Stomach (tissue), 9 donors: Measurements from ENCODE around the gene TBRG4. TPM values are rescaled to one million over a fixed set of nuclear protein-coding genes. Genes with fewer than 3 reads are reported as not detected.

Experiments
- DNase-seq, 2 donors: peaks; one replicate each; pipeline versions ENCODE4 v3.0.0 to v3.0.0-alpha.2; 2013 to 2019
- H3K27ac ChIP-seq, 5 donors: fragments of 200-600 bp in 4 of 5; sonication (generic) in 4 of 5; one replicate each; pipeline ENCODE4 v1.5.1; 2013 to 2019; ENCODE audit warnings: mild to moderate bottlenecking in 1 of 5, moderate library complexity in 1 of 5
- H3K27me3 ChIP-seq, 3 donors: fragments of 200-600 bp; sonication (generic); one replicate each; pipeline ENCODE4 v1.5.1; 2017 to 2019; ENCODE audit warnings: mixed run types in 1 of 3
- H3K36me3 ChIP-seq, 4 donors: fragments of 200-600 bp; sonication (generic); 1 replicate in 3 of 4; 2 replicates in 1 of 4; pipeline ENCODE4 v1.5.1; 2016 to 2019
- H3K4me1 ChIP-seq, 4 donors: fragments of 200-600 bp; sonication (generic); one replicate each; pipeline ENCODE4 v1.5.1; 2016 to 2019
- H3K4me3 ChIP-seq, 4 donors: fragments of 200-600 bp; sonication (generic) in 3 of 4; one replicate each; pipeline ENCODE4 v1.5.1; 2016 to 2019; ENCODE audit warnings: mild to moderate bottlenecking in 1 of 4
- H3K9me3 ChIP-seq, 4 donors: fragments of 200-600 bp; sonication (generic); one replicate each; pipeline ENCODE4 v1.5.1; 2016 to 2019
- EP300 ChIP-seq: sonication (generic); formaldehyde crosslinking; IDR thresholded peaks from one replicate; pipeline ENCODE4 v1.6.1; 2017; ENCODE audit warnings: antibody characterized with exemption
- POLR2A ChIP-seq, 4 donors: fragments of 450-650 bp; IDR thresholded peaks; one replicate each; pipeline ENCODE4 v1.6.1; 2016; ENCODE audit warnings: antibody characterized with exemption in 4 of 4, control low read depth in 2 of 4, mild to moderate bottlenecking in 1 of 4, moderate library complexity in 1 of 4
- POLR2AphosphoS5 ChIP-seq, 3 donors: sonication (generic); formaldehyde crosslinking; IDR thresholded peaks; one replicate each; pipeline ENCODE4 v1.6.1; 2016; ENCODE audit warnings: antibody characterized with exemption in 3 of 3
- WGBS, 5 donors: extraction: QIAGEN DNeasy Blood & Tissue Kit in 3 of 5; methylation state at CpG; one replicate each; pipeline versions ENCODE4 v1.1.5 to v1.1.7; 2013 to 2018; 5-methylcytosine and 5-hydroxymethylcytosine counted together
- intact Hi-C: fragments of 100-400 bp; cut with DNase I; formaldehyde crosslinking; loops from one replicate; pipeline ENCODE4 v1.15.1; 2023; ENCODE audit warnings: low total_unique reads
- polyA plus RNA-seq, 3 donors: library from polyadenylated mRNA; stranded (reverse); fragments of 200-250 nt; gene quantifications; one replicate each; pipeline ENCODE4 v1.2.3, GENCODE V29; 2013
- total RNA-seq, 5 donors: library from RNA; depleted of rRNA; stranded (reverse); fragments of >200 nt; gene quantifications; one replicate each; pipeline versions ENCODE4 v1.1.0 to v1.2.3, GENCODE V29; 2014 to 2016
- TF ChIP-seq, protein P1 (sequence below), 7 experiments: fragments of 450-650 bp in 4 of 7; fragments of 200-600 bp in 3 of 7; sonication (generic) in 3 of 7; IDR thresholded peaks; one replicate each; pipeline ENCODE4 v1.5.1; 2016 to 2019; ENCODE audit warnings: antibody characterized with exemption in 7 of 7, control low read depth in 2 of 7, mild to moderate bottlenecking in 1 of 7
- donor health status: healthy with polysubstance abuse.
- donor health status: Bipolar disorder and iron deficiency.
- donor health status: healthy.

TBRG4 gene
- total and polyA plus RNA-seq, 8 donors, result 31.2 to 219 (median 47.9) TPM

DNA sequence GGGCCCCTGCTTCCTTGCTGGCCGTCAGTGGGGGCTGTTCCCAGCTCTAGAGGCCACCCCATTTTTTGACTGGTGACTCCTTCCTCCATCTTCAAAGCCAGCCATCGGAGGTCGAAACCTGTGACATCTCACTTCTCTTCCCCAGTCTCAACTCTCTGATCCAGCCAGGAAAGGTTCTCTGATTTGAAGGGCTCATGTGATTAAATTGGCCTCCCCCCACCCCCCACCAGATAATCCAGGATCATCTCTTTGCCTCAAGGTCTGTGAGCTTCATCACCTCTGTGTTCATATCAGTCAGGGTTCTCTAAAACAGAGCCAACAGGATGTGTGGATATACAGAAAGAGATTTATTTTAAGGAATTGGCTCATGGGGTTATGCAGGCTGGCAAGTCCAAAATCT lies 40.5 kb upstream of the TBRG4 start:
- no peak overlapping the region for H3K4me3 ChIP-seq
- H3K27me3 ChIP-seq, result peaks cover 0 to 43% (median 16%) of the 10 kb centered on the region in 3 donors
- H3K4me1 ChIP-seq, result peaks cover 0 to 3% (median 0%) of the 10 kb centered on the region in 4 donors
- no peak for DNase-seq
- H3K9me3 ChIP-seq, result no peaks in the 10 kb centered on the region
- no peak for TF ChIP-seq EP300
- no peak for TF ChIP-seq POLR2AphosphoS5 (IDR thresholded peaks at IDR 0.05)
- TF ChIP-seq POLR2A (IDR thresholded peaks at IDR 0.05), result no peak
- TF ChIP-seq, protein P1, sequence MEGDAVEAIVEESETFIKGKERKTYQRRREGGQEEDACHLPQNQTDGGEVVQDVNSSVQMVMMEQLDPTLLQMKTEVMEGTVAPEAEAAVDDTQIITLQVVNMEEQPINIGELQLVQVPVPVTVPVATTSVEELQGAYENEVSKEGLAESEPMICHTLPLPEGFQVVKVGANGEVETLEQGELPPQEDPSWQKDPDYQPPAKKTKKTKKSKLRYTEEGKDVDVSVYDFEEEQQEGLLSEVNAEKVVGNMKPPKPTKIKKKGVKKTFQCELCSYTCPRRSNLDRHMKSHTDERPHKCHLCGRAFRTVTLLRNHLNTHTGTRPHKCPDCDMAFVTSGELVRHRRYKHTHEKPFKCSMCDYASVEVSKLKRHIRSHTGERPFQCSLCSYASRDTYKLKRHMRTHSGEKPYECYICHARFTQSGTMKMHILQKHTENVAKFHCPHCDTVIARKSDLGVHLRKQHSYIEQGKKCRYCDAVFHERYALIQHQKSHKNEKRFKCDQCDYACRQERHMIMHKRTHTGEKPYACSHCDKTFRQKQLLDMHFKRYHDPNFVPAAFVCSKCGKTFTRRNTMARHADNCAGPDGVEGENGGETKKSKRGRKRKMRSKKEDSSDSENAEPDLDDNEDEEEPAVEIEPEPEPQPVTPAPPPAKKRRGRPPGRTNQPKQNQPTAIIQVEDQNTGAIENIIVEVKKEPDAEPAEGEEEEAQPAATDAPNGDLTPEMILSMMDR (IDR thresholded peaks at IDR 0.05), result no peak
- intact Hi-C loops, result loop anchor here (10.0 kb wide), 1 partner anchor 713 kb away; no protein-coding TSS in a partner anchor
- WGBS, 5 donors, result 49 to 70% (median 64%) methylated on average over 3 of the region's 3 CpGs
- H3K27ac ChIP-seq, result no peak overlapping the region
- no peaks in the 10 kb centered on the region for H3K36me3 ChIP-seq

DNA sequence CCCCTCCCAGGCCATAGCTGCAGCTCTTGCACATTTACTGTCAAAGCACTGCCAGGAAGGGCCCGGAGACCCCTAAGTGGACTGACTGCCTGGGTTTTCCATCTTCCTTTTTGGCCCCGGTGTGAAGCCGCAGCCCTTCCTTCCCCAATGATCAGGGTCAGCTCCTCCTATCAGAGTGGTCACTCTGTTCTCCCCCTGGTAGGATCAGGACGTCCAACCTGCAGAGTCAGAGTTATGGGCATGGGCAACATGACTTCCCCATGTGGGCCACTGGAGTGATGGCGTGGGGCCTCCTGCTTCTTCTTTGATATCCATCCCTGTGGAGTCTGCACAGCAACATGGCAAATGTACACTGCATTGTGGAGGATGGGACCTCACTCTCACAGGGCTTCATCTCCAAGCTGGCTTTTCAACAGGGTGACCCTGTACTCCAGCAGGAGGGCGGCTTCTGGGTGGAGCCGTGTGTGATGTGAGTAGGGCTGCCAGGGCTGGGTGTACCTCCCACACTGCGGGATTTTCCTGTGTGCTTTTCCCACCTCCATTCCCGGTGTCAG lies 39.7 kb upstream of the TBRG4 start:
- H3K9me3 ChIP-seq, result no peaks in the 10 kb centered on the region
- H3K36me3 ChIP-seq, result no peaks in the 10 kb centered on the region
- no peak for TF ChIP-seq POLR2A (IDR thresholded peaks at IDR 0.05)
- TF ChIP-seq, protein P1 (IDR thresholded peaks at IDR 0.05), result no peak
- TF ChIP-seq POLR2AphosphoS5 (IDR thresholded peaks at IDR 0.05), result no peak
- TF ChIP-seq EP300, result no peak
- intact Hi-C loops, result loop anchor here (10.0 kb wide), 1 partner anchor 714 kb away; no protein-coding TSS in a partner anchor
- H3K4me1 ChIP-seq, result peaks cover 0 to 3% (median 0%) of the 10 kb centered on the region in 4 donors
- H3K27ac ChIP-seq, result no peak overlapping the region
- WGBS, 5 donors, result 61 to 82% (median 68%) methylated on average over 9 of the region's 9 CpGs
- H3K27me3 ChIP-seq, result peaks cover 0 to 43% (median 10%) of the 10 kb centered on the region in 3 donors
- H3K4me3 ChIP-seq, result no peak overlapping the region
- DNase-seq, result no peak

DNA sequence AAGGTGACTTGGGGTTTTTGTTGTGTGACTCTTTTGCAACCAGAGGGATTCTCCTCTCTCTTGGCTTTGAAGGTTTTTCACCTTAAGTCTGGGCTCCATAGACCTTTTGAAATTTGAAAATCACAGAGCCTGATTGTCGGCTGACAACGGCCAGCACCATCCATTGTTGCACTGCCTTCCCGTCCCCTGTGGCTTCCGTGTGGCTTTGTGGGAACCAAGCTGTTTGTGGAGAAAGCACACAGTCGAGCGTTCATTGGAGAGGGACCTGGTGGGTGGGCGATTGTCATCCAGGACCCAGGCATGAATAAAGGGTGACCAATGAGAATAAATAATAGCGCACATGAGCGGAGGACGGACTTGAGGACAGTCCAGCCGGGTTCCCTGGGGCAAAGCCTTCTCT lies 38.7 kb upstream of the TBRG4 start:
- H3K36me3 ChIP-seq, result no peaks in the 10 kb centered on the region
- no peak for TF ChIP-seq POLR2A (IDR thresholded peaks at IDR 0.05)
- no peak for TF ChIP-seq POLR2AphosphoS5 (IDR thresholded peaks at IDR 0.05)
- TF ChIP-seq EP300, result no peak
- TF ChIP-seq, protein P1 (IDR thresholded peaks at IDR 0.05), result no peak
- 70 to 82% (median 77%) methylated on average over 11 of the region's 11 CpGs for WGBS, 5 donors
- H3K27me3 ChIP-seq, result peaks cover 0 to 42% (median 9%) of the 10 kb centered on the region in 3 donors
- intact Hi-C loops, result loop anchor here (10.0 kb wide), 1 partner anchor 715 kb away; no protein-coding TSS in a partner anchor
- no peaks in the 10 kb centered on the region for H3K9me3 ChIP-seq
- peaks cover 0 to 3% (median 0%) of the 10 kb centered on the region in 4 donors for H3K4me1 ChIP-seq
- no peak for DNase-seq
- H3K27ac ChIP-seq, result no peak overlapping the region
- H3K4me3 ChIP-seq, result no peak overlapping the region

DNA sequence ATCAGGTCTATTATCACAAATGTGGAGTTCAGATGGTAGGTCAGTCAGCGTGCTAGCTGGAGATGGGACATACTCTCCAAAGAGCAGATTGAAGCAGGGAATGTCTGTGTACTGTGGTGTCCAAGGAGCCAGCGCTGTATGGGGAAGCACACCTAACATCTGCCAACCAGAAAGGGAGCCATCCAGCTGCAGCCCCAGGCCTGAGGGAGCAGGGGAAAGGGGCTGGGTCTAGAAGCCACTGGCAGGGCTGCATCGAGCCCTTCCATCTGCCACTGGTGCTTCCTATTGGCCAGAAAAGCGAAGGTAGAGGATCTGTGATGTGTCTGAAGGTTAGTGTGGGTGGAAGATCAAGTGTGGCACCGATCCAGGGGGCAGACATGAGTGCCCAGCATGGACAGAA lies 38.1 kb upstream of the TBRG4 start:
- TF ChIP-seq POLR2AphosphoS5 (IDR thresholded peaks at IDR 0.05), result no peak
- no peak for TF ChIP-seq EP300
- TF ChIP-seq POLR2A (IDR thresholded peaks at IDR 0.05), result no peak
- TF ChIP-seq, protein P1 (IDR thresholded peaks at IDR 0.05), result no peak
- Histone ChIP-seq H3K4me1 (no peaks in the 10 kb centered on the region), H3K36me3 (no peaks in the 10 kb centered on the region), H3K27me3 (peaks cover 0 to 46% (median 9%) of the 10 kb centered on the region in 3 donors), H3K4me3 (no peak overlapping the region), H3K27ac (no peak overlapping the region), H3K9me3 (no peaks in the 10 kb centered on the region)
- DNase-seq, result no peak
- 66 to 71% (median 67%) methylated on average over 5 of the region's 5 CpGs for WGBS, 5 donors
- intact Hi-C loops, result loop anchor here (10.0 kb wide), 1 partner anchor 715 kb away; no protein-coding TSS in a partner anchor
